ENCODE data around the gene CENPX. TPM values are rescaled to one million over a fixed set of nuclear protein-coding genes. Genes with fewer than 3 reads are reported as not detected.

CENPX gene
- total and polyA plus RNA-seq, 7 donors: 78.4 to 273 (median 164) TPM

- no peak for DNase-seq
- H3K9me3 ChIP-seq: no peaks in the 10 kb centered on the region
- no peaks in the 10 kb centered on the region for H3K27me3 ChIP-seq
- H3K36me3 ChIP-seq: peaks cover 0 to 6% (median 0%) of the 10 kb centered on the region in 4 donors
- H3K4me3 ChIP-seq: no peak overlapping the region
- H3K27ac ChIP-seq: peak overlapping the region; percentile 46 to 72 (median 62)
- WGBS, 2 donors: 88 to 94% methylated on average over 41 of the region's 41 CpGs
- intact Hi-C loops (cut with DNase I): no loop called here
- TF ChIP-seq EP300 (IDR thresholded peaks at IDR 0.05) (no peak), POLR2AphosphoS5 (IDR thresholded peaks at IDR 0.05) (no peak), CTCF (IDR thresholded peaks at IDR 0.05) (no peak)
- H3K4me1 ChIP-seq: peaks cover 0 to 55% (median 50%) of the 10 kb centered on the region in 4 donors
These were observed 17.9 kb downstream of the CENPX start for GRCh38 chr17:82004517-82005455.

GRCh38 chr17:82003411-82004381, 19.0 kb downstream of the CENPX start:
- Histone ChIP-seq H3K27ac (peak overlapping the region; percentile 46 to 72 (median 62)), H3K4me3 (peak overlapping the region in 1 of 4 donors; percentile 2), H3K27me3 (no peaks in the 10 kb centered on the region), H3K9me3 (no peaks in the 10 kb centered on the region), H3K4me1 (peaks cover 0 to 55% (median 50%) of the 10 kb centered on the region in 4 donors), H3K36me3 (no peaks in the 10 kb centered on the region)
- peak; percentile 95 for DNase-seq
- no peak for TF ChIP-seq CTCF (IDR thresholded peaks at IDR 0.05)
- TF ChIP-seq POLR2A (IDR thresholded peaks at IDR 0.05): no peak
- TF ChIP-seq EP300 (IDR thresholded peaks at IDR 0.05): peak in 1 of 4 donors; percentile 36
- peak in 3 of 4 donors; percentile 37 to 78 (median 53) for TF ChIP-seq POLR2AphosphoS5 (IDR thresholded peaks at IDR 0.05)
- intact Hi-C loops (cut with DNase I): no loop called here
- 81 to 88% methylated on average over 53 of the region's 53 CpGs for WGBS, 2 donors

- Histone ChIP-seq H3K4me1 (peaks cover 0 to 42% (median 41%) of the 10 kb centered on the region in 4 donors), H3K27me3 (no peaks in the 10 kb centered on the region), H3K27ac (no peak overlapping the region), H3K4me3 (no peak overlapping the region), H3K9me3 (no peaks in the 10 kb centered on the region), H3K36me3 (peaks cover 0 to 4% (median 0%) of the 10 kb centered on the region in 4 donors)
- TF ChIP-seq POLR2AphosphoS5 (IDR thresholded peaks at IDR 0.05) (no peak), POLR2A (IDR thresholded peaks at IDR 0.05) (no peak), CTCF (IDR thresholded peaks at IDR 0.05) (no peak), EP300 (IDR thresholded peaks at IDR 0.05) (no peak)
- intact Hi-C loops (cut with DNase I): no loop called here
- DNase-seq: no peak
- 85 to 89% methylated on average over 17 of the region's 17 CpGs for WGBS, 2 donors
These were observed 21.1 kb downstream of the CENPX start for GRCh38 chr17:82001571-82002056.

GRCh38 chr17:82000803-82001570, 21.7 kb downstream of the CENPX start:
- Histone ChIP-seq H3K9me3 (no peaks in the 10 kb centered on the region), H3K27ac (no peak overlapping the region), H3K4me3 (no peak overlapping the region), H3K36me3 (peaks cover 0 to 9% (median 0%) of the 10 kb centered on the region in 4 donors), H3K27me3 (no peaks in the 10 kb centered on the region), H3K4me1 (peaks cover 0 to 35% (median 34%) of the 10 kb centered on the region in 4 donors)
- intact Hi-C loops (cut with DNase I): no loop called here
- 37 to 73% methylated on average over 32 of the region's 32 CpGs for WGBS, 2 donors
- no peak for DNase-seq
- no peak for TF ChIP-seq POLR2AphosphoS5 (IDR thresholded peaks at IDR 0.05)
- TF ChIP-seq CTCF (IDR thresholded peaks at IDR 0.05): no peak
- TF ChIP-seq POLR2A (IDR thresholded peaks at IDR 0.05): no peak
- TF ChIP-seq EP300 (IDR thresholded peaks at IDR 0.05): no peak
